Right forelimb (tissue), 1 donor: ENCODE data around the gene BCAM.
"Not testable (repeated sequence)": the region's sequence is repeated elsewhere in the genome, so short reads cannot be mapped to it uniquely, and the experiment has no call there.

Source experiments
- DNase-seq: peaks from one replicate; pipeline ENCODE4 v3.0.0-alpha.2; 2018

BCAM gene

DNA sequence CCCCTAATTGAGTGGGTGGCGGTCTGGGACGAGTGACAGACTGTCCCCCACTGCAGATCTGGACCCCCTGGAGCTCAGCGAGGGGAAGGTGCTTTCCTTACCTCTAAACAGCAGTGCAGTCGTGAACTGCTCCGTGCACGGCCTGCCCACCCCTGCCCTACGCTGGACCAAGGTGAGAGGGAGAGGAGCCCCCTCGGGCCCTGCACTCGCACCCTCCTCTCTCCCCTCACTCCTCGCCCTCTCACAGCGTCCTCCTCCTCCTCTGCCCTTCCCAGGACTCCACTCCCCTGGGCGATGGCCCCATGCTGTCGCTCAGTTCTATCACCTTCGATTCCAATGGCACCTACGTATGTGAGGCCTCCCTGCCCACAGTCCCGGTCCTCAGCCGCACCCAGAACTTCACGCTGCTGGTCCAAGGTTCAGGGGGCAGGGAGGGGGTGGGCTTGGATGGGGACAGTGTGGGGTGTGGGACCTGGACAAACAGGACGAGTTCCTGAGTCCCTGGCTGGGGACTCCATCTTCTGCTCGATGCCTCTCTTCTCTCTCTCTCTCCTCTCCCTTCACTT lies 9.6 kb downstream of the BCAM start:
- DNase-seq = no peak

DNA sequence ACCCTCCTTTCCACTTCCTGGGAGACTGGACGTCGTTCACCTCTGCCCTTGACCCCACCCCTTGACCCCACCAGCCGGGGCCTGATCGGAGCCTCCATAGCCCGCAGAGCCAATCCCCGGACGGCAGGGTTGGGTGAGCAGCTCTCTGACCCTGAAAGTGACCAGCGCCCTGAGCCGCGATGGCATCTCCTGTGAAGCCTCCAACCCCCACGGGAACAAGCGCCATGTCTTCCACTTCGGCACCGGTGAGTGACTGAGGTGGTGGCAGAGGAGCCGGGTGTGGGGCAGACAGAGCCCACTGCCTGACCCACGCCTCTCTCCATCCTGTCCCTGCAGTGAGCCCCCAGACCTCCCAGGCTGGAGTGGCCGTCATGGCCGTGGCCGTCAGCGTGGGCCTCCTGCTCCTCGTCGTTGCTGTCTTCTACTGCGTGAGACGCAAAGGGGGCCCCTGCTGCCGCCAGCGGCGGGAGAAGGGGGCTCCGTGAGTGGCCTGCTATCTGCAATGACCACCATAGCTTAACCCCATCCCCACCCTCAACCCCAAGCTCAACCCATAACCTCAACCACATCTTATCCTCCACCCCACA lies 10.4 kb downstream of the BCAM start:
- DNase-seq = no peak

DNA sequence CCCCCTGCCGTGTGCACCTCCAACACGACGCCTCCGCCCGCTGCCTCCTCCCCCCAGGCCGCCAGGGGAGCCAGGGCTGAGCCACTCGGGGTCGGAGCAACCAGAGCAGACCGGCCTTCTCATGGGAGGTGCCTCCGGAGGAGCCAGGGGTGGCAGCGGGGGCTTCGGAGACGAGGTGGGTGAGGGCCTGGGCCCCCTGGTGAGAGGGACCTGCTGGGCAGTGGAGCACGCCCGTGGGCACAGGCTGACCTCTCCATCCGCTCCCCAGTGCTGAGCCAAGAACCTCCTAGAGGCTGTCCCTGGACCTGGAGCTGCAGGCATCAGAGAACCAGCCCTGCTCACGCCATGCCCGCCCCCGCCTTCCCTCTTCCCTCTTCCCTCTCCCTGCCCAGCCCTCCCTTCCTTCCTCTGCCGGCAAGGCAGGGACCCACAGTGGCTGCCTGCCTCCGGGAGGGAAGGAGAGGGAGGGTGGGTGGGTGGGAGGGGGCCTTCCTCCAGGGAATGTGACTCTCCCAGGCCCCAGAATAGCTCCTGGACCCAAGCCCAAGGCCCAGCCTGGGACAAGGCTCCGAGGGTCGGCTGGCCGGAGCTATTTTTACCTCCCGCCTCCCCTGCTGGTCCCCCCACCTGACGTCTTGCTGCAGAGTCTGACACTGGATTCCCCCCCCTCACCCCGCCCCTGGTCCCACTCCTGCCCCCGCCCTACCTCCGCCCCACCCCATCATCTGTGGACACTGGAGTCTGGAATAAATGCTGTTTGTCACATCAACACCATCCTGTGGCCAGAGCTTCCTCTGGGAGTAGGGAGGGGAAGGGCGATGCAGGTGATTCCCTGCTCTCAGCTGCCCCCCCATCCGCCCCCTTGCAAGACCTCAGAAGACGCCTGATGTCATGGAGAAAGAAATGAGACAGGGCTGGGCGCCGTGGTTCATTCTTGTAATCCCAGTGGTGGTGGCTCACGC lies 12.0 kb downstream of the BCAM start:
- peak; percentile 58 for DNase-seq

GRCh38 chr19:44822177-44822576 lies 13.3 kb downstream of the BCAM start:
- DNase-seq = no peak

- no peak for DNase-seq
These were observed 13.9 kb downstream of the BCAM start for GRCh38 chr19:44822670-44823372.

DNA sequence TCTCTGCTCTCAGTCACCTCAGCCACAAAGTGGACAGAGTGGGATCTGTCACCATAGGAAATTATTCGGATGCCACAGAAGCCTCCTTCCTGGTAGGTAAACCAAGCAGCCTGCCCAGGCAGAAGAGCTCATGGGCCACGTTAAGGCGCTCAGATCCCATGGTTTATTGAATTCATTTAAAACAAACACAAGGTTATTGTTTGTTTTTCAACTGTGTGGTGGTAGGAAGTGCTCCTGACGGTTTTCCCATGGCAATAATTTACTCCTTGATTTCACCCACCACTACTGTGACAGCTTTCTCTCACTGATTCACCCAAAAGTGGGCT lies 14.4 kb downstream of the BCAM start:
- no peak for DNase-seq

- DNase-seq = no peak
These were observed 15.9 kb downstream of the BCAM start for GRCh38 chr19:44824761-44825160.

DNA sequence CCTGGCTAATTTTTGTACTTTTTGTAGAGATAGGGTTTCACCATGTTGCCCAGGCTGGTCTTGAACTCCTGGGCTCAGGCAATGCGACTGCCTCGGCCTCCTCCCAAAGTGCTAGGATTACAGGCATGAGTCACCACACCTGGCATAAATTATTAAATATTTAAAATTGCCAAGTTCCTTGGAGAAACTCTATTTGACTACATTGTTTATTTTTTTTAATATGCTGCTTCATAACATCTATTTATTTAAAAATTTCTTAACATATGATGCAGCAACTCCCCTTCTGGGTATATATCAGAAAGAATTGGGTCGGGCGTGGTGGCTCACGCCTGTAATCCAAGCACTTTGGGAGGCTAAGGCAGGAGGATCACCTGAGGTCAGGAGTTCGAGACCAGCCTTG lies 24.0 kb downstream of the BCAM start:
- DNase-seq = not testable (repeated sequence)

- DNase-seq = not testable (repeated sequence)
These were observed 25.5 kb downstream of the BCAM start for GRCh38 chr19:44834399-44834798.

- DNase-seq = no peak
These were observed 30.4 kb downstream of the BCAM start for GRCh38 chr19:44839276-44839675.

GRCh38 chr19:44840811-44841210 lies 31.9 kb downstream of the BCAM start:
- DNase-seq = no peak

GRCh38 chr19:44841231-44841630 lies 32.3 kb downstream of the BCAM start:
- DNase-seq = no peak

GRCh38 chr19:44845286-44845611 lies 36.3 kb downstream of the BCAM start:
- no peak for DNase-seq

DNA sequence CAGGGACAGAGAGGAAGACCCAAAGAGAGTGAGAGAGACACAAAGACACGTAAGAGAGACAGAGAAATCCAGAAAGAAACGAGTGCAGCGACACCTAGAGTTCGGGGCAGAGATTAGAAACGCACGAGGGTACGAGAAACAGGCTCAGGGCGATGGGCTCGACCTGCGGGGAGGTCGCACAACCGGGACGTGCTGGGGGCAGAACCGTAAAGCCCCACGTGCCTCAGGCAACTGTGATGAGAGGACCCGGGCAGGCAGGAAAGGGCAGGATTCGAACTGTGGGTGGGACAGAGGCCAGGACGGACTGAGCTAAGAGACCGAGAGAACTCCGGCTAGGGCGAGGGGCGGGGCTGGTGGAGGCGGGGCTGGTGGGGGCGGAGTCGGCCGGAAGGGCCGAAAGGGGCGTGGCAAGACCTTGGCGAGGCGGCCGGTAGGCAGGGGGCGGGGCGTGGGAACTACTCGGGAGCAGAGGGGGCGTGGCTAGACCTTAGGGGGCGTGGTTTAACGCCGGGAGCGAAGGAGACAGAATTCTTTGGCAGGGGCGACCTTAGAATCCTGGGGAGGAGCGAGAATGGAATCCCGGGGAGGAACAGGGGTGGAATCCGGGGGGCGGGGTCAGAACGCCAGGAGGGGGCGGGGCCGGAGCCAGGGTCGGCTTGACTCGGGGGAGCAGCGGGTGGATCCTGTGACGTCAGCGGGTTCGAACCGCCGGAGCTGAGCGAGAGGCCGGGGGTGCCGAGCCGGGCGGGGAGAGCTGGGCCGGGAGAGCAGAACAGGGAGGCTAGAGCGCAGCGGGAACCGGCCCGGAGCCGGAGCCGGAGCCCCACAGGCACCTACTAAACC lies 36.9 kb downstream of the BCAM start, which contains the start of gene NECTIN2:
Gene NECTIN2 (plus strand): TSS at position 686 of the 843 bp plus-strand sequence. CDS start 229 bp downstream, outside the sequence.
- peak; percentile 100 for DNase-seq

DNA sequence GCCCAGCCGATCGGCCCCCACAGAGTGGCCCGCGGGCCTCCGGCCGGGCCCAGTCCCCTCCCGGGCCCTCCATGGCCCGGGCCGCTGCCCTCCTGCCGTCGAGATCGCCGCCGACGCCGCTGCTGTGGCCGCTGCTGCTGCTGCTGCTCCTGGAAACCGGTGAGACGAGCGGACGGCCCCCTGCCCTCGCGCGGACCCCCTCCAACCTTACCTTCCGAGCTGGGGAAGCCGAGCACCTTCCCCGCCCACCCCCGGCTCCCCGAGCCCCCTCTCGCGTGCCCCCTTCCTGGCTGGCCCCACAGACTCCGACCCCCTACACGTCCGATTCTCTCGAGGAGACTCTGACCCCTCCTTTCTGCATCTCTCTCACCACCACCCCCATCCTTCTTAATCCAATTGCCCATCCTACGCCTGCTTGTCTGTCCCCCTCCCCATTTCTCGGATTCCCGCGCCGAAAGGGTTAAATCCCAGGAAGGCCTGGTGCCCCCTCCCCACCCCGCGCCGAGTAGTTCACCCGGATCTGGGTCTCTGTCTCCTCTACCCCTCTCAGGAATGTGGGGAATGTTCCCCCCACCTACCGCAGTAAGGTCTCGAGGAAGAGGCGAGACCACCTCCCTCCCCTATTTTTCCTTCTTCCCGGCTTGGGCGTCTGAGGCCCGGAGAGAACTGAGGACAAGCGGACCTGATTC lies 37.7 kb downstream of the BCAM start:
- DNase-seq = peak; percentile 64

- DNase-seq = peak; percentile 78
These were observed 38.5 kb downstream of the BCAM start for GRCh38 chr19:44847144-44848035.

- DNase-seq = no peak
These were observed 39.3 kb downstream of the BCAM start for GRCh38 chr19:44848036-44848811.

DNA sequence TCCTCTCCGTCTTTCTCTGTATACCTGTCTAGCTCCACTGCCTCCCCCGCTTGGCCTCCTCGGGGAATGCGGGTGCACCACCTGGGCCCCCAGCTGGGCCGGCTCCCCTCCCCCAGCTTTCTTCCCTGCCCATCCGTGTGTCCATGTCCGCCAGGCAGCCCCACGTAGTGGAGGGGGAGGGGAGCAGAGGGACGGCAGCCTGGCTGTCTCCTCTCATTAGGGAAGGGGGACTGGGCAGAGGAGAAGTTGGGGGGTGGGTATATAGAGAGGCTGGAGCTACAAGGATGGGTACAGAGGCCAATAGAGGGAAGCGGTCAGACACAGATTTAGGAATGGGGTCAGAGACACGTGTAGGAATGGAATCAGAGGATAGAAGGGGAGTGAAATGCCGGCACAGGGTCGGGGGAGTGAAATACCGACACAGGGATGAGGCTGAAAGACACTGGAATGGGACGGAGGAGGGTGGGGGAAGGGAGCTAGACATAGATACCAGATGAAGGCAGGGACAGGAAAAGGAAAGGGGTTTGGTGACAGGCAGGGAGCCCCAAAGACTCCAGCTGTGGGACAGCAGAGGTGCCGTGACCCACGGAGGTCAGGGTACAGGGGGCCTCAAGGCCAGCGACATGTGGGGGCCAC lies 40.0 kb downstream of the BCAM start:
- no peak for DNase-seq

DNA sequence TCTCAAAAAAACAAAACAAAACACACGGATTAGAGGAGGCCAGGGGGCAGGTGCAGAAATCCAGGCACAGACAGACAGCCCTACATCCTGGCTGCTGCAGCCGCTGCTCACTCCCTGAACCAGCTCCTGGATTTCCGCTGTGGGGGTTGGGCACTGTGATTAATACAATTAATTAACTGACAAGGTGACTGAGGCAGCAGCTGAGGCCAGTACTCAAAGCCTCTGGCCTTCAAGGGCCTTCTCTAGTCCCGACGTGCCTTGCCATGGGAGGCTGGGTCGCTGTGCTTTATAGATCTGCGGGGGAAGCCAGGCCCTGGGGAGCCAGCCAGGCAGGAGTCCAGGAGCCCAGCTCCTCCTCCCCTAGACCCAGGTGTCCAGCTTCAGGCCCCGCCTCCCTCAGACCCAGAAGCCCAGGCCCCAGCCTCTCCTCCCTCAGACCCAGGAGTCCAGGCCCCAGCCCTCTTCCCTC lies 41.8 kb downstream of the BCAM start:
- DNase-seq = no peak
